Liver (tissue), 10 donors: ENCODE measurements around the gene EDN1. TPM values are rescaled to one million over a fixed set of nuclear protein-coding genes. Genes with fewer than 3 reads are reported as not detected.
A peak's percentile ranks its signal among the peaks of the same experiment; 100 is the strongest.

ENCODE experiments used
- DNase-seq: peaks from one replicate; pipeline ENCODE4 v3.0.0-alpha.2; 2017; ENCODE audit warnings: low spot score
- H3K27ac ChIP-seq, 2 donors: one replicate each; pipeline ENCODE4 v1.7.0; 2013; ENCODE audit warnings: inconsistent platforms in 2 of 2, low read length in 2 of 2, control low read depth in 1 of 2, low read depth in 1 of 2, mild to moderate bottlenecking in 1 of 2
- H3K27me3 ChIP-seq, 4 donors: one replicate each; pipeline versions ENCODE4 v1.6.1 to v1.7.0; 2013; ENCODE audit warnings: low read length in 3 of 4, inconsistent platforms in 1 of 4, mild to moderate bottlenecking in 1 of 4, moderate library complexity in 1 of 4; ENCODE audit not compliant: control insufficient read depth in 4 of 4, insufficient read depth in 4 of 4
- H3K36me3 ChIP-seq, 4 donors: one replicate each; pipeline versions ENCODE4 v1.6.1 to v1.7.0; 2013; ENCODE audit warnings: low read length in 3 of 4, mild to moderate bottlenecking in 3 of 4, low read depth in 1 of 4, moderate library complexity in 1 of 4; ENCODE audit not compliant: control insufficient read depth in 4 of 4, insufficient read depth in 3 of 4
- H3K4me1 ChIP-seq, 4 donors: one replicate each; pipeline versions ENCODE4 v1.6.1 to v1.7.0; 2013; ENCODE audit warnings: low read length in 3 of 4, mild to moderate bottlenecking in 3 of 4, moderate library complexity in 1 of 4; ENCODE audit not compliant: control insufficient read depth in 4 of 4, insufficient read depth in 4 of 4
- H3K4me3 ChIP-seq, 3 donors: one replicate each; pipeline versions ENCODE4 v1.6.1 to v1.7.0; 2013; ENCODE audit warnings: low read length in 3 of 3, control low read depth in 1 of 3, low read depth in 1 of 3, mild to moderate bottlenecking in 1 of 3
- H3K9ac ChIP-seq, 2 donors: one replicate each; pipeline ENCODE4 v1.7.0; 2013; ENCODE audit warnings: low read length in 2 of 2, mild to moderate bottlenecking in 2 of 2, moderate library complexity in 2 of 2, control low read depth in 1 of 2, low read depth in 1 of 2
- H3K9me3 ChIP-seq, 4 donors: one replicate each; pipeline versions ENCODE4 v1.6.1 to v1.7.0; 2013; ENCODE audit warnings: low read length in 3 of 4; ENCODE audit not compliant: control insufficient read depth in 4 of 4
- CTCF ChIP-seq: fragments of 150-350 bp; IDR thresholded peaks from 2 replicates; pipeline ENCODE4 v1.5.1; 2017; ENCODE audit warnings: improper control_type of control experiment, low read depth, low read length; ENCODE audit not compliant: missing input control
- EGR1 ChIP-seq, 2 donors: IDR thresholded peaks; 2 replicates each; pipeline ENCODE4 v1.6.1; 2016 to 2018; ENCODE audit warnings: antibody characterized with exemption in 2 of 2, low read depth in 2 of 2
- GABPA ChIP-seq, 2 donors: IDR thresholded peaks in 1 of 2; conservative IDR thresholded peaks in 1 of 2; 2 replicates each; pipeline ENCODE4 v1.6.1; 2016; ENCODE audit warnings: antibody characterized with exemption in 2 of 2, mild to moderate bottlenecking in 1 of 2, moderate library complexity in 1 of 2
- HNF4A ChIP-seq, 2 donors: conservative IDR thresholded peaks; 2 replicates each; pipeline ENCODE4 v1.6.1; 2016; ENCODE audit warnings: antibody characterized with exemption in 2 of 2, mild to moderate bottlenecking in 2 of 2
- REST ChIP-seq: IDR thresholded peaks from 2 replicates; pipeline ENCODE4 v1.6.1; 2016; ENCODE audit warnings: antibody characterized with exemption, mild to moderate bottlenecking
- RXRA ChIP-seq, 2 donors: IDR thresholded peaks; 2 replicates each; pipeline ENCODE4 v1.6.1; 2017 to 2018; ENCODE audit warnings: antibody characterized with exemption in 2 of 2, mild to moderate bottlenecking in 1 of 2
- SP1 ChIP-seq: IDR thresholded peaks from 2 replicates; pipeline ENCODE4 v1.6.1; 2018; ENCODE audit warnings: antibody characterized with exemption, mild to moderate bottlenecking
- YY1 ChIP-seq: IDR thresholded peaks from 2 replicates; pipeline ENCODE4 v1.6.1; 2016; ENCODE audit warnings: antibody characterized with exemption, mild to moderate bottlenecking
- ZBTB33 ChIP-seq: IDR thresholded peaks from 2 replicates; pipeline ENCODE4 v1.6.1; 2016; ENCODE audit warnings: antibody characterized with exemption
- WGBS: extraction: QIAGEN DNeasy Blood & Tissue Kit; methylation state at CpG from one replicate; pipeline ENCODE4 v1.1.7; 2013; 5-methylcytosine and 5-hydroxymethylcytosine counted together
- polyA plus RNA-seq, 2 donors: library from polyadenylated mRNA; stranded (reverse) in 1 of 2; unstranded in 1 of 2; fragments of 200-250 nt in 1 of 2; fragments of >200 nt in 1 of 2; fragmentation: Nextera tagmentation in 1 of 2; extraction: Ambion mirVana in 1 of 2; gene quantifications; one replicate each; pipeline versions ENCODE4 v1.2.1 to v1.2.3, GENCODE V29; 2013 to 2015
- small RNA-seq: library from RNA; depleted of rRNA; stranded (forward); fragments of <200 nt; gene quantifications from one replicate; pipeline ENCODE3, GENCODE V24; 2014
- total RNA-seq, 2 donors: library from RNA; depleted of rRNA; stranded (reverse); fragments of >200 nt; gene quantifications; one replicate each; pipeline ENCODE4 v1.2.3, GENCODE V29; 2014
- donor health status: healthy.
- donor health status: healthy.
- donor health status: healthy.
- donor health status: healthy.
- donor health status: healthy.

EDN1 gene
- total and polyA plus RNA-seq, 4 donors, result 0.70 to 1.2 (median 1.0) TPM

- H3K27ac ChIP-seq, result no peak overlapping the region
- peak; percentile 96 for TF ChIP-seq REST
- TF ChIP-seq CTCF, result no peak
- TF ChIP-seq EGR1 (IDR thresholded peaks at IDR 0.05; ENCODE audit: low read depth in 2 of 2), result no peak
- TF ChIP-seq HNF4A (conservative IDR thresholded peaks at IDR 0.05), result no peak
- no peak for TF ChIP-seq SP1
- no peak overlapping the region for H3K4me3 ChIP-seq
- WGBS, result 69% methylated on average over 6 of the region's 6 CpGs
- DNase-seq, result no peak
- H3K27me3 ChIP-seq, result no peaks in the 10 kb centered on the region
- H3K4me1 ChIP-seq, result peaks cover 20 to 51% (median 38%) of the 10 kb centered on the region in 4 donors
- H3K9ac ChIP-seq, result no peak overlapping the region
- no peaks in the 10 kb centered on the region for H3K9me3 ChIP-seq
- no peaks in the 10 kb centered on the region for H3K36me3 ChIP-seq
Observed at GRCh38 chr6:12344961-12345693, 55.0 kb downstream of the EDN1 start.

GRCh38 chr6:12345694-12346058 lies 55.5 kb downstream of the EDN1 start:
- Histone ChIP-seq H3K4me1 (peaks cover 19 to 46% (median 33%) of the 10 kb centered on the region in 4 donors), H3K9me3 (no peaks in the 10 kb centered on the region), H3K27me3 (no peaks in the 10 kb centered on the region), H3K4me3 (no peak overlapping the region), H3K36me3 (no peaks in the 10 kb centered on the region), H3K9ac (no peak overlapping the region), H3K27ac (no peak overlapping the region)
- DNase-seq, result no peak
- WGBS, result 91% methylated on average over 5 of the region's 5 CpGs
- no peak for TF ChIP-seq GABPA (IDR thresholded peaks at IDR 0.05 in 1 of 2, conservative IDR thresholded peaks at IDR 0.05 in 1 of 2)
- no peak for TF ChIP-seq YY1
- TF ChIP-seq RXRA (IDR thresholded peaks at IDR 0.05), result no peak
- TF ChIP-seq EGR1 (IDR thresholded peaks at IDR 0.05; ENCODE audit: low read depth in 2 of 2), result no peak
- no peak for TF ChIP-seq CTCF
- no peak for TF ChIP-seq ZBTB33

Small RNAs within 50 kb of the gene (small RNA-seq; reads per million reads assigned to genes)
- gene SUMO2P12, result not detected
